ENCODE data around the gene SAP30BP. TPM values are rescaled to one million over a fixed set of nuclear protein-coding genes. Genes with fewer than 3 reads are reported as not detected.

Gene SAP30BP
- total RNA-seq, 4 donors from 2014 or later = 65.3 to 117 (median 101) TPM

DNA sequence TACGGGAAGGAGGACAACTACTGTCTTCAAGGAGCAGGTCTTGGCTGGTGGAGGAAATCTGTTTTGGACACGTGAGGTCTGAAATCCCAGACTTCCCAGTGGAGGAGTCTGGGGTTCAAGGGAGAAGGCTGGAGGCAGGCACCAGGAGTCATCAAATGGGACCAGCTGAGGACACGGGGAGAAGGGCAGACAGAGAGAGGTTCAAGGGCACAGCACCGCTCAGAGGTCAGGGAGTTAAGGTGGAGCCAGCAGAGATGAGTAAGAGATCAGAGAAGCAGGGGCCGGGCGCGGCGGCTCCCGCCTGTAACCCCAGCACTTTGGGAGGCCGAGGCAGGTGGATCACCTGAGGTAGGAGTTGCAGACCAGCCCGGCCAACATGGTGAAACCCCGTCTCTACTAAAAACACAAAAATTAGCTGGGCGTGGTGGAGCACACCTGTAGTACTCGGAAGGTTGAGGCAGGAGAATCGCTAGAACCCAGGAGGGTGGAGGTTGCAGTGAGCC, 44.3 kb upstream of the SAP30BP start:
- peaks cover 0 to 2% (median under 1%) of the 10 kb centered on the region in 4 donors for H3K4me1 ChIP-seq
- DNase-seq = no peak
- peak overlapping the region in 1 of 4 donors; percentile 30 for H3K27ac ChIP-seq
- H3K27me3 ChIP-seq = no peaks in the 10 kb centered on the region
- H3K4me3 ChIP-seq = no peak overlapping the region
- TF ChIP-seq CTCF (IDR thresholded peaks at IDR 0.05) (no peak), POLR2A (IDR thresholded peaks at IDR 0.05) (no peak)
- peaks cover 0 to 95% (median 0%) of the 10 kb centered on the region in 3 donors for H3K36me3 ChIP-seq
- no peaks in the 10 kb centered on the region for H3K9me3 ChIP-seq

- DNase-seq = no peak
- peaks cover 0 to 89% (median 0%) of the 10 kb centered on the region in 3 donors for H3K36me3 ChIP-seq
- H3K9me3 ChIP-seq = no peaks in the 10 kb centered on the region
- no peaks in the 10 kb centered on the region for H3K27me3 ChIP-seq
- H3K4me3 ChIP-seq = no peak overlapping the region
- H3K4me1 ChIP-seq = no peaks in the 10 kb centered on the region
- TF ChIP-seq CTCF (IDR thresholded peaks at IDR 0.05) (no peak), POLR2A (IDR thresholded peaks at IDR 0.05) (no peak)
- no peak overlapping the region for H3K27ac ChIP-seq
These were observed 43.8 kb upstream of the SAP30BP start for GRCh38 chr17:75623386-75623785.

GRCh38 chr17:75624021-75624420, 43.1 kb upstream of the SAP30BP start:
- H3K9me3 ChIP-seq = no peaks in the 10 kb centered on the region
- H3K27ac ChIP-seq = no peak overlapping the region
- TF ChIP-seq POLR2A (IDR thresholded peaks at IDR 0.05) (no peak), CTCF (IDR thresholded peaks at IDR 0.05) (no peak)
- H3K27me3 ChIP-seq = no peaks in the 10 kb centered on the region
- DNase-seq = no peak
- no peaks in the 10 kb centered on the region for H3K4me1 ChIP-seq
- no peak overlapping the region for H3K4me3 ChIP-seq
- H3K36me3 ChIP-seq = peaks cover 0 to 83% (median 0%) of the 10 kb centered on the region in 3 donors

GRCh38 chr17:75624714-75625345, 42.3 kb upstream of the SAP30BP start:
- no peak for TF ChIP-seq POLR2A (IDR thresholded peaks at IDR 0.05)
- no peak for TF ChIP-seq CTCF (IDR thresholded peaks at IDR 0.05)
- H3K4me1 ChIP-seq = no peaks in the 10 kb centered on the region
- peaks cover 0 to 75% (median 0%) of the 10 kb centered on the region in 3 donors for H3K36me3 ChIP-seq
- H3K9me3 ChIP-seq = no peaks in the 10 kb centered on the region
- no peak overlapping the region for H3K27ac ChIP-seq
- no peaks in the 10 kb centered on the region for H3K27me3 ChIP-seq
- DNase-seq = no peak
- H3K4me3 ChIP-seq = no peak overlapping the region

DNA sequence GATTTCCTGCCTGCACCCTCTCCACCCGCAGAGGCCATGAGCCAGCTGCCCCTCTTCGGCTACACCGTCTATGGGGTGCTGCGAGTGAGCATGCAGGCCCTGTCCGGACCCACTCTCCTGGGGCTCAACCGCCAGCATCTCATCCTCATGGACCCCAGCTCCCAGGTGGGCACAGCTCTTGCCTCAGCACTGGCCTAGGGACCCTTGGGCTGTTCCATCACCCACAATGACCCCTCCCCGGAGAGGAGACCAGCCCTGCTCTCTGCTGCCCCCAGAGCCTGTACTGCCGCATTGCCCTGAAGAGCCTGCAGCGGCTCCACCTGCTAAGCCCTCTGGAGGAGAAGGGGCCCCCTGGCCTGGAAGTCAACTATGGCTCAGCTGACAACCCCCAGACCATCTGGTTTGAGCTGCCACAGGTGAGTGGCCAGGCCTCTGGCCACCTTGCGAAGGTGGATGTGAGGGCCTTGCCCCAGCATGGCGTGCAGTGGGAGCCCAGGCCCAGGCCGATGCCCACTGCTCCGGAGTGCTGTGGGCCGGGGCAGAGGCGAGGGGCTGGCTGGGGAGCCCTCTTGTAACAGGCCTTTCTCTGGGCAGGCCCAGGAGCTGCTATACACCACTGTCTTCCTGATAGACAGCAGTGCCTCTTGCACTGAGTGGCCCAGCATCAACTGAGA, 41.2 kb upstream of the SAP30BP start:
- peak in 4 of 6 experiments; percentile 33 to 54 (median 51) for TF ChIP-seq CTCF (IDR thresholded peaks at IDR 0.05)
- TF ChIP-seq POLR2A (IDR thresholded peaks at IDR 0.05) = no peak
- Histone ChIP-seq H3K27me3 (no peaks in the 10 kb centered on the region), H3K9me3 (no peaks in the 10 kb centered on the region), H3K36me3 (peaks cover 0 to 67% (median 0%) of the 10 kb centered on the region in 3 donors), H3K27ac (no peak overlapping the region), H3K4me1 (no peaks in the 10 kb centered on the region), H3K4me3 (no peak overlapping the region)
- DNase-seq = no peak

Data from Peyer's patch (tissue), 4 donors.